ENCODE data around the gene CMTR1. TPM values are rescaled to one million over a fixed set of nuclear protein-coding genes. Genes with fewer than 3 reads are reported as not detected.
"Not testable (repeated sequence)": the region's sequence is repeated elsewhere in the genome, so short reads cannot be mapped to it uniquely, and the experiment has no call there.

CMTR1 gene
- total and polyA plus RNA-seq, 2 of the 13 experiments (the other 11 are each of a cell fraction or from before 2014, with no cell fraction given) = 19.7 to 55.2 TPM

DNA sequence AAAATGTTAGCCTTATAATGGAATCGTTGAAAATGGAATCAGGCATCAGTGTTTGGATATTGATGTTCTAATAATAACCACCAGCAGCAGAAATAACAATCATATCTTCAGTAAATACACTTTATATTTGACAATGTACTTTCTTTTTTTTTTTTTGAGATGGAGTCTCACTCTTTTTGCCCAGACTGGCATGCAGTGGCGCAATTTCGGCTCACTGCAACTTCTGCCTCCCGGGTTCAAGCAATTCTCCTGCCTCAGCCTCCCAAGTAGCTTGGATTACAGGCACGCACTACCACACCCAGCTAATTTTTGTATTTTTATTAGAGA lies 10.2 kb downstream of the CMTR1 start:
- H3K4me3 ChIP-seq (replicated peaks in 1 of 3; ENCODE audit: insufficient read depth in 1 of 3, low read depth in 2 of 3, low read length in 3 of 3); in situ Hi-C loops (cut with HindIII; ENCODE audit: extremely low pct_ligation_motif_present, low pct_unique_long_range_greater_than_20kb); BruUV-seq (replicated peaks); H3K4me2 ChIP-seq (ENCODE audit: low read depth, low read length); ATAC-seq; H3K27me3 ChIP-seq (ENCODE audit: control insufficient read depth in 1 of 2, insufficient read depth in 2 of 2, low read length in 2 of 2); H2AFZ ChIP-seq (ENCODE audit: low read length); CTCF ChIA-PET (ENCODE audit: low intra/inter-chr PET ratio, low total read pairs); FAIRE-seq; intact Hi-C loops (cut with micrococcal nuclease; ENCODE audit: unreplicated experiment); H3K79me2 ChIP-seq (ENCODE audit: insufficient read depth, low read length); H3K9me3 ChIP-seq (ENCODE audit: low read length); H3K27ac ChIP-seq (ENCODE audit: extremely low read length, insufficient read depth, low read length); POLR2A ChIA-PET; H3K9ac ChIP-seq (ENCODE audit: insufficient read depth, low read depth, low read length); H4K20me1 ChIP-seq (ENCODE audit: insufficient read depth, low read length); H3K4me1 ChIP-seq (ENCODE audit: insufficient read depth, low read length); DNase-seq (ENCODE audit: low spot score): not testable (repeated sequence)
- peaks cover 17 to 68% of the 10 kb centered on the region in 2 experiments for H3K36me3 ChIP-seq (replicated peaks in 1 of 2; ENCODE audit: control insufficient read depth in 1 of 2, insufficient read depth in 2 of 2, low read length in 2 of 2)
- 95% methylated on average over 5 of the region's 5 CpGs for WGBS (ENCODE audit: low lambda C conversion rate)

DNA sequence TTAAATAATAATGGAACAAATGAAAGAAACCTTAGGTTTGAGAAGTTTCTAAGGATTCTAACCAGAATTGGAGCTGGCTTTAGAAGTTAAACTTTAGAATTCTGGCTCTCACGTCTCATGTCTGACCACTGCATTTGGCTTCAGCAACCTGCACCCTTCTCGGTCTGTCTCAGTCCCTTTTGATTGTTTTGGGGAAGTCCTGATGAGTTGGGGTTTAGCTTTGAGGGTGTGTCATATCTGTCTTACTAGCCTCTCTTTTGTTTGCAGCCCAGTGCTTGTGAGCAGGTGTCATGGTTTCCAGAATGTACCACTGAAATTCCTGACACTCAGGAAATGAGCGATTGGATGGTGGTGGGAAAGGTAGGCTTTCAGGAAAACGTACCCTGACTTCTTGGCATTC lies 17.0 kb downstream of the CMTR1 start:
- intact Hi-C loops (cut with micrococcal nuclease; ENCODE audit: unreplicated experiment) = no loop called here
- no peak for FAIRE-seq
- Histone ChIP-seq H2AFZ (ENCODE audit: low read length) (no peak overlapping the region), H3K27me3 (ENCODE audit: control insufficient read depth in 1 of 2, insufficient read depth in 2 of 2, low read length in 2 of 2) (no peaks in the 10 kb centered on the region), H3K36me3 (replicated peaks in 1 of 2; ENCODE audit: control insufficient read depth in 1 of 2, insufficient read depth in 2 of 2, low read length in 2 of 2) (peaks cover 34 to 89% of the 10 kb centered on the region in 2 experiments), H4K20me1 (ENCODE audit: insufficient read depth, low read length) (no peaks in the 10 kb centered on the region), H3K27ac (ENCODE audit: extremely low read length, insufficient read depth, low read length) (no peak overlapping the region), H3K9ac (ENCODE audit: insufficient read depth, low read depth, low read length) (no peak overlapping the region), H3K4me3 (replicated peaks in 1 of 3; ENCODE audit: insufficient read depth in 1 of 3, low read depth in 2 of 3, low read length in 3 of 3) (no peak overlapping the region), H3K79me2 (ENCODE audit: insufficient read depth, low read length) (no peaks in the 10 kb centered on the region), H3K4me1 (ENCODE audit: insufficient read depth, low read length) (0 out of 2 replicates have a peak, but pooled peaks cover 6% of the 10 kb centered on the region), H3K4me2 (ENCODE audit: low read depth, low read length) (no peak overlapping the region), H3K9me3 (ENCODE audit: low read length) (no peaks in the 10 kb centered on the region)
- DNase-seq (ENCODE audit: low spot score) = no peak
- ChIA-PET CTCF (ENCODE audit: low intra/inter-chr PET ratio, low total read pairs) (no interaction called here), POLR2A (no interaction called here)
- BruUV-seq (replicated peaks) = no TSS peak
- no peak for TF ChIP-seq MXD4 (CRISPR knock-in tag; IDR thresholded peaks at IDR 0.05)
- TF ChIP-seq SIX4 (CRISPR knock-in tag; IDR thresholded peaks at IDR 0.05) = no peak
- TF ChIP-seq ZNF564 (CRISPR knock-in tag; IDR thresholded peaks at IDR 0.05) = no peak
- no peak for ATAC-seq
- in situ Hi-C loops (cut with HindIII; ENCODE audit: extremely low pct_ligation_motif_present, low pct_unique_long_range_greater_than_20kb) = no loop called here
- 97% methylated on average over 4 of the region's 4 CpGs for WGBS (ENCODE audit: low lambda C conversion rate)

All from HepG2 (cell line).